Measurements from ENCODE around the gene SPSB3. TPM values are rescaled to one million over a fixed set of nuclear protein-coding genes. Genes with fewer than 3 reads are reported as not detected.
A peak's percentile ranks its signal among the peaks of the same experiment; 100 is the strongest.

Gene SPSB3
- total RNA-seq, 2 experiments from 2014 or later, result 46.4 to 47.7 TPM

GRCh38 chr16:1821861-1822611 lies 39.7 kb upstream of the SPSB3 start:
- CTCF ChIA-PET, result no interaction called here
- H3K27ac Mint-ChIP-seq, result no peak overlapping the region
- H3K27me3 Mint-ChIP-seq, result no peaks in the 10 kb centered on the region

GRCh38 chr16:1820946-1821290 lies 38.5 kb upstream of the SPSB3 start:
- peaks cover 3% of the 10 kb centered on the region for H3K36me3 Mint-ChIP-seq (ENCODE audit: low read depth)
- no peak for DNase-seq
- H3K27me3 Mint-ChIP-seq, result no peaks in the 10 kb centered on the region
- H3K4me1 Mint-ChIP-seq, result peaks cover 22% of the 10 kb centered on the region
- ChIA-PET POLR2A (no interaction called here), CTCF (no interaction called here)
- H3K4me3 Mint-ChIP-seq, result no peak overlapping the region
- no peak overlapping the region for H3K27ac Mint-ChIP-seq
- H3K9me3 Mint-ChIP-seq, result no peaks in the 10 kb centered on the region

More at GRCh38 chr16:1821861-1822611, 39.7 kb upstream of the SPSB3 start:
- DNase-seq, result no peak
- Mint-ChIP-seq H3K4me3 (no peak overlapping the region), H3K36me3 (ENCODE audit: low read depth) (peaks cover 3% of the 10 kb centered on the region), H3K9me3 (no peaks in the 10 kb centered on the region), H3K4me1 (peaks cover 22% of the 10 kb centered on the region)
- POLR2A ChIA-PET, result interaction anchor here (1.0 kb wide), 1 partner anchor 49 kb away, joined by 3 read pairs; the partner anchor contains the start of genes EME2 and MRPS34

GRCh38 chr16:1820096-1820945 lies 38.0 kb upstream of the SPSB3 start:
- CTCF ChIA-PET, result no interaction called here
- Mint-ChIP-seq H3K27me3 (no peaks in the 10 kb centered on the region), H3K4me1 (peaks cover 16% of the 10 kb centered on the region), H3K27ac (no peak overlapping the region), H3K36me3 (ENCODE audit: low read depth) (peaks cover 7% of the 10 kb centered on the region), H3K9me3 (no peaks in the 10 kb centered on the region), H3K4me3 (no peak overlapping the region)
- no peak for DNase-seq
- POLR2A ChIA-PET, result no interaction called here

- Mint-ChIP-seq H3K4me1 (peaks cover 10% of the 10 kb centered on the region), H3K27me3 (no peaks in the 10 kb centered on the region), H3K4me3 (no peak overlapping the region), H3K9me3 (no peaks in the 10 kb centered on the region), H3K36me3 (ENCODE audit: low read depth) (peaks cover 12% of the 10 kb centered on the region), H3K27ac (no peak overlapping the region)
- ChIA-PET POLR2A (no interaction called here), CTCF (no interaction called here)
- DNase-seq, result no peak
These were observed 37.2 kb upstream of the SPSB3 start for GRCh38 chr16:1819611-1820010.

GRCh38 chr16:1818873-1819525 lies 36.6 kb upstream of the SPSB3 start:
- Mint-ChIP-seq H3K36me3 (ENCODE audit: low read depth) (peaks cover 12% of the 10 kb centered on the region), H3K27me3 (no peaks in the 10 kb centered on the region), H3K4me1 (peaks cover 4% of the 10 kb centered on the region), H3K4me3 (no peak overlapping the region), H3K9me3 (no peaks in the 10 kb centered on the region), H3K27ac (no peak overlapping the region)
- CTCF ChIA-PET, result no interaction called here
- POLR2A ChIA-PET, result no interaction called here
- no peak for DNase-seq

- H3K27ac Mint-ChIP-seq, result no peak overlapping the region
- H3K4me1 Mint-ChIP-seq, result no peaks in the 10 kb centered on the region
- CTCF ChIA-PET, result no interaction called here
- DNase-seq, result no peak
- H3K4me3 Mint-ChIP-seq, result no peak overlapping the region
- H3K9me3 Mint-ChIP-seq, result no peaks in the 10 kb centered on the region
- H3K36me3 Mint-ChIP-seq (ENCODE audit: low read depth), result peaks cover 18% of the 10 kb centered on the region
- POLR2A ChIA-PET, result no interaction called here
- no peaks in the 10 kb centered on the region for H3K27me3 Mint-ChIP-seq
These were observed 36.0 kb upstream of the SPSB3 start for GRCh38 chr16:1818204-1818872.

- Mint-ChIP-seq H3K27ac (no peak overlapping the region), H3K27me3 (no peaks in the 10 kb centered on the region), H3K4me1 (peaks cover 2% of the 10 kb centered on the region), H3K4me3 (no peak overlapping the region), H3K36me3 (ENCODE audit: low read depth) (peaks cover 21% of the 10 kb centered on the region), H3K9me3 (no peaks in the 10 kb centered on the region)
- ChIA-PET POLR2A (no interaction called here), CTCF (no interaction called here)
- no peak for DNase-seq
These were observed 35.3 kb upstream of the SPSB3 start for GRCh38 chr16:1817716-1818115.

- DNase-seq, result no peak
- H3K27ac Mint-ChIP-seq, result no peak overlapping the region
- peaks cover 2% of the 10 kb centered on the region for H3K4me1 Mint-ChIP-seq
- ChIA-PET CTCF (no interaction called here), POLR2A (no interaction called here)
- H3K27me3 Mint-ChIP-seq, result no peaks in the 10 kb centered on the region
- no peaks in the 10 kb centered on the region for H3K9me3 Mint-ChIP-seq
- peaks cover 21% of the 10 kb centered on the region for H3K36me3 Mint-ChIP-seq (ENCODE audit: low read depth)
- no peak overlapping the region for H3K4me3 Mint-ChIP-seq
These were observed 34.9 kb upstream of the SPSB3 start for GRCh38 chr16:1817276-1817589.

- Mint-ChIP-seq H3K27ac (no peak overlapping the region), H3K4me3 (no peak overlapping the region), H3K36me3 (ENCODE audit: low read depth) (peaks cover 21% of the 10 kb centered on the region), H3K9me3 (no peaks in the 10 kb centered on the region), H3K4me1 (peaks cover 2% of the 10 kb centered on the region), H3K27me3 (no peaks in the 10 kb centered on the region)
- DNase-seq, result no peak
- CTCF ChIA-PET, result no interaction called here
- POLR2A ChIA-PET, result no interaction called here
These were observed 34.3 kb upstream of the SPSB3 start for GRCh38 chr16:1816396-1817275.

GRCh38 chr16:1815461-1815860 lies 33.1 kb upstream of the SPSB3 start:
- Mint-ChIP-seq H3K36me3 (ENCODE audit: low read depth) (peaks cover 21% of the 10 kb centered on the region), H3K4me3 (no peak overlapping the region), H3K9me3 (no peaks in the 10 kb centered on the region), H3K27ac (no peak overlapping the region), H3K4me1 (peaks cover 2% of the 10 kb centered on the region), H3K27me3 (no peaks in the 10 kb centered on the region)
- no peak for DNase-seq
- ChIA-PET CTCF (interaction anchor here (0.6 kb wide), 1 partner anchor 47 kb away, joined by 3 read pairs; no protein-coding TSS in a partner anchor), POLR2A (no interaction called here)

- peak; percentile 55 for DNase-seq
- H3K36me3 Mint-ChIP-seq (ENCODE audit: low read depth), result peaks cover 22% of the 10 kb centered on the region
- no peaks in the 10 kb centered on the region for H3K9me3 Mint-ChIP-seq
- ChIA-PET CTCF (interaction anchor here (1.4 kb wide), 1 partner anchor 14 kb away, joined by 3 read pairs; the partner anchor contains the start of gene FAHD1), POLR2A (no interaction called here)
- H3K4me1 Mint-ChIP-seq, result peaks cover 2% of the 10 kb centered on the region
- no peak overlapping the region for H3K4me3 Mint-ChIP-seq
- no peaks in the 10 kb centered on the region for H3K27me3 Mint-ChIP-seq
- H3K27ac Mint-ChIP-seq, result no peak overlapping the region
These were observed 30.4 kb upstream of the SPSB3 start for GRCh38 chr16:1812732-1813163.

- H3K4me1 Mint-ChIP-seq, result peaks cover 2% of the 10 kb centered on the region
- no peak overlapping the region for H3K27ac Mint-ChIP-seq
- ChIA-PET CTCF (no interaction called here), POLR2A (no interaction called here)
- H3K4me3 Mint-ChIP-seq, result no peak overlapping the region
- DNase-seq, result no peak
- H3K9me3 Mint-ChIP-seq, result no peaks in the 10 kb centered on the region
- H3K36me3 Mint-ChIP-seq (ENCODE audit: low read depth), result peaks cover 25% of the 10 kb centered on the region
- no peaks in the 10 kb centered on the region for H3K27me3 Mint-ChIP-seq
These were observed 28.2 kb upstream of the SPSB3 start for GRCh38 chr16:1810536-1810935.

All from activated CD4-positive, alpha-beta memory T cell treated with anti-CD3 and anti-CD28 coated beads, Interleukin-2, amount 10 ng/mL, durations not matched to agents 7 days and 5 days (primary cell).